CD4-positive, alpha-beta T cell treated with Interleukin-4 for 1 hour (primary cell): ENCODE data around the gene CBARP.

Source experiments
- DNase-seq, 2 donors: peaks; one replicate each; pipeline ENCODE4 v3.0.0-alpha.2; 2020 to 2022

Gene CBARP

GRCh38 chr19:1237754-1238368 is at the start of gene CBARP:
Gene CBARP (minus strand): TSS chr19:1238005. CDS start chr19:1236100, 1,905 bp downstream.
- DNase-seq, result peak in 1 of 2 donors; percentile 29

- no peak for DNase-seq
These were observed 48.9 kb upstream of the CBARP start for GRCh38 chr19:1286487-1287353.

- no peak for DNase-seq
These were observed 48.0 kb upstream of the CBARP start, which contains the start of gene EFNA2 for GRCh38 chr19:1285737-1286360. Gene EFNA2 (plus strand): TSS chr19:1285873. CDS start chr19:1286169, 296 bp downstream.

GRCh38 chr19:1284979-1285736 is 47.4 kb upstream of the CBARP start:
- DNase-seq, result no peak

- DNase-seq, result no peak
These were observed 46.6 kb upstream of the CBARP start for GRCh38 chr19:1284293-1284978.

- no peak for DNase-seq
These were observed 46.1 kb upstream of the CBARP start for GRCh38 chr19:1283917-1284292.

GRCh38 chr19:1283207-1283916 is 45.6 kb upstream of the CBARP start:
- no peak for DNase-seq

GRCh38 chr19:1282588-1283206 is 44.9 kb upstream of the CBARP start:
- DNase-seq, result no peak

- no peak for DNase-seq
These were observed 43.9 kb upstream of the CBARP start for GRCh38 chr19:1281569-1282287.

- no peak for DNase-seq
These were observed 43.1 kb upstream of the CBARP start for GRCh38 chr19:1280636-1281568.

GRCh38 chr19:1279782-1280341 is 42.1 kb upstream of the CBARP start:
- DNase-seq, result peak; percentile 81 to 83

GRCh38 chr19:1278713-1279660 is 41.2 kb upstream of the CBARP start:
- no peak for DNase-seq

- no peak for DNase-seq
These were observed 40.3 kb upstream of the CBARP start for GRCh38 chr19:1278074-1278473.

- no peak for DNase-seq
These were observed 39.3 kb upstream of the CBARP start for GRCh38 chr19:1277061-1277460.

- DNase-seq, result peak in 1 of 2 donors; percentile 40
These were observed 38.8 kb upstream of the CBARP start for GRCh38 chr19:1276628-1277022.

GRCh38 chr19:1275976-1276627 is 38.3 kb upstream of the CBARP start:
- DNase-seq, result no peak
